NCI-H1417 treated with DMSO at 0.1 percent for 48 hours (cell line): Measurements from ENCODE around the gene MRPL33.

Experiments
- DNase-seq: peaks from one replicate; lab custom pipeline; 2025; lab: John Stamatoyannopoulos, UW

The MRPL33 gene

GRCh38 chr2:27771548-27772335 is at the start of gene MRPL33:
Gene MRPL33, plus strand, starts transcription at chr2:27771719. Its CDS starts 59 bp downstream, at chr2:27771778.
- DNase-seq: peak; percentile 90

- DNase-seq: no peak
Measured at GRCh38 chr2:27721884-27722485, 49.5 kb upstream of the MRPL33 start.

- DNase-seq: no peak
Measured at GRCh38 chr2:27723372-27724144, 48.0 kb upstream of the MRPL33 start.

- no peak for DNase-seq
Measured at GRCh38 chr2:27724191-27724590, 47.3 kb upstream of the MRPL33 start.

GRCh38 chr2:27724905-27725701 is 46.4 kb upstream of the MRPL33 start:
- no peak for DNase-seq

- DNase-seq: no peak
Measured at GRCh38 chr2:27727257-27727656, 44.3 kb upstream of the MRPL33 start.

GRCh38 chr2:27728081-27728858 is 43.2 kb upstream of the MRPL33 start:
- no peak for DNase-seq

- no peak for DNase-seq
Measured at GRCh38 chr2:27729198-27729597, 42.3 kb upstream of the MRPL33 start.

GRCh38 chr2:27729614-27730013 is 41.9 kb upstream of the MRPL33 start:
- DNase-seq: no peak

GRCh38 chr2:27730261-27730662 is 41.3 kb upstream of the MRPL33 start:
- no peak for DNase-seq

GRCh38 chr2:27730980-27731691 is 40.4 kb upstream of the MRPL33 start:
- no peak for DNase-seq

- no peak for DNase-seq
Measured at GRCh38 chr2:27734305-27734704, 37.2 kb upstream of the MRPL33 start.

GRCh38 chr2:27735263-27735904 is 36.1 kb upstream of the MRPL33 start:
- no peak for DNase-seq

- DNase-seq: no peak
Measured at GRCh38 chr2:27736031-27736889, 35.3 kb upstream of the MRPL33 start.

GRCh38 chr2:27736890-27737204 is 34.7 kb upstream of the MRPL33 start:
- no peak for DNase-seq

GRCh38 chr2:27737676-27738348 is 33.7 kb upstream of the MRPL33 start:
- no peak for DNase-seq

- DNase-seq: no peak
Measured at GRCh38 chr2:27738349-27739057, 33.0 kb upstream of the MRPL33 start.

- no peak for DNase-seq
Measured at GRCh38 chr2:27739058-27739373, 32.5 kb upstream of the MRPL33 start.
